Stimulated activated naive CD8-positive, alpha-beta T cell treated with anti-CD3 and anti-CD28 coated beads, Interleukin-15, Interleukin-2, amounts not matched to agents 100 ng/mL and 50 ng/mL, for 24 hours (primary cell): ENCODE data around the gene CGGBP1.

Source experiments
- H3K27ac Mint-ChIP-seq: one replicate; pipeline ENCODE4 v1.8.0; 2021; ENCODE audit warnings: mild to moderate bottlenecking, mixed read lengths
- H3K27me3 Mint-ChIP-seq: one replicate; pipeline ENCODE4 v1.8.0; 2021; ENCODE audit warnings: mixed read lengths
- H3K36me3 Mint-ChIP-seq: one replicate; pipeline ENCODE4 v1.8.0; 2021; ENCODE audit warnings: low read depth, mixed read lengths
- H3K4me1 Mint-ChIP-seq: one replicate; pipeline ENCODE4 v1.8.0; 2021; ENCODE audit warnings: low read depth, mixed read lengths
- H3K4me3 Mint-ChIP-seq: one replicate; pipeline ENCODE4 v1.8.0; 2021; ENCODE audit warnings: mild to moderate bottlenecking, mixed read lengths
- H3K9me3 Mint-ChIP-seq: one replicate; pipeline ENCODE4 v1.8.0; 2021; ENCODE audit warnings: mixed read lengths

Gene CGGBP1, protein sequence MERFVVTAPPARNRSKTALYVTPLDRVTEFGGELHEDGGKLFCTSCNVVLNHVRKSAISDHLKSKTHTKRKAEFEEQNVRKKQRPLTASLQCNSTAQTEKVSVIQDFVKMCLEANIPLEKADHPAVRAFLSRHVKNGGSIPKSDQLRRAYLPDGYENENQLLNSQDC

DNA sequence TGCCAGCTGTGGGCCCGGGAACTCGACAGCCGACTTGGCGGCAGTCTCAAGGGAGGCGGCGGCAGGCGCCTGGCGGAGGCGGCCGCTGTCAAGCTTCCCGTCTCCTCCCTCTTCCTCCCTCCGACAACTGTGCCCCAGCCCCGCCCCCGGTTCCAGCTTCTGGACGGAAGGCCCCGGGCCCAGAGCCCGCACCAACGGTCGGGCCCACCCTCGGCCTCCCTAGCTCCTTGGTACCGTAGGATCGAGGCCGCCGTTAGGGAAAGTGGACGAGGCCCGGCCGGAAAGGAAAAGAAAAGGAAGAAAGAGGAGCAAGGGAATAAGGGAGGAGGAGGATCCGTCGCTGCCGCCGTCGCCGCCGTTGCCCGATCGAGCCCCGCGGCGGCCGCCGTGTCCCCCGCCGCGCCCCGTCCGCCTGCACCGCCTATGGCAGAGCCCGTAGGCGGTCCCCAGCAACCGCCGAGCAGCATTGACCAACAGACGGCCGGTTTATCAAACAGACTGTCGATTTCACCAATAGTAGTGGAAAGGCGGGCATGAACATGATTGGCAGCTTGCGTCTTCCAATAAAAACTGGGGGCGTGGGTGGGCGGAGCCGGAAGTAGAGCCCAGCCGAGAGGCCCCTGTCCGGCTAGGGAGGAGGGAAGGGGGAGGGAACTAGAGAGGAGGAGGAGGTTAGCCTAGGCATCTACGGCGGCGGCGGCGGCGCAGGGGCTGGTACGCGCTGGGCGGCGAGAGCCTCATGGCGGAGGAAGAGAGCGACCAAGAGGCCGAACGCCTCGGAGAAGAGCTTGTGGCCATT is at the start of gene CGGBP1, which contains the start of gene ZNF654:
Gene CGGBP1, minus strand, starts transcription at position 425 of the 799 bp plus-strand sequence. CDS start 3,029 bp downstream, outside the sequence.
Gene ZNF654, plus strand, starts transcription at position 675 of the 799 bp plus-strand sequence. Its CDS starts 65 bp downstream, at position 740.
- Mint-ChIP-seq H3K36me3 (peaks cover 35% of the 10 kb centered on the region), H3K4me1 (peaks cover 57% of the 10 kb centered on the region), H3K4me3 (peak within 1 kb of the TSS; percentile 93), H3K27ac (peak within 1 kb of the TSS; percentile 85), H3K9me3 (no peaks in the 10 kb centered on the region), H3K27me3 (no peaks in the 10 kb centered on the region)

DNA sequence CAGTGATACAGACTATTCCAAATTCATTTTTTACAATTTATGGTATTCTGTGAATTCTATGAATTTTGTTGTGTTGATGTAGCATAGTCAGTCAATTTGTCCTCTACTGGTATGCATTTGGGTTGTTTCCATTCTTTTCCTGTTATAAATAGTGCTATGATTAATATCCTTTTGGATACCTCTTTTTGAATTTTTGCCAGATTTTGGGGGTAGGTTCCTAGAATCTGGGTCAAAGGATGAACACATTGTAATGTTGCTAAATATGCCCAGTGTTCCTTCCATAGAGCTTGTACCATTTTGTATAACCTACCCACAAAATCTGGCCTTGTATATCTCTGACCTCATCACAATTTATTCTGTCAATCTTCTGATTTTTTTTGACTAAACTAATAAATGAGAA is 46.5 kb upstream of the CGGBP1 start:
- Mint-ChIP-seq H3K27ac (no peak overlapping the region), H3K4me1 (peaks cover 16% of the 10 kb centered on the region), H3K9me3 (peaks cover 9% of the 10 kb centered on the region), H3K4me3 (no peak overlapping the region), H3K27me3 (no peaks in the 10 kb centered on the region), H3K36me3 (peaks cover 28% of the 10 kb centered on the region)

DNA sequence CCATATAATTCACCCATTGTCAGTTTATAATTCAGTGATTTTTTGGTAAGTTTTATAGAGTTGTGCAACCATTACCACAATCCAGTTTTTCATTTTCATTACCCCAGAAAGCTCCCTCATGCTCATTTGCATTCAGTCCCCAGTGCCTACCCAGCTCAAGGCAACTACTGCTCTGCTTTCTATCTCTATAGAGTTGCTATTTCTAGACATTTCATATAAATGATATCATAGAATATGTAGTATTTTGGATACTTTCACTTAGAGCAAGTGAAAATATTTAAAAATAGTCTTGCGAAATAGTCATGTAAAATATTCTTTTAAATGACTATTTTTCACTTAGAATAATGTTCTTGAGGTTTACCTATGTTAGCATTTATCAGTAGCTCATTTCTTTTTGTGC is 42.3 kb upstream of the CGGBP1 start:
- Mint-ChIP-seq H3K9me3 (peaks cover 19% of the 10 kb centered on the region), H3K27me3 (no peaks in the 10 kb centered on the region), H3K27ac (no peak overlapping the region), H3K36me3 (peaks cover 51% of the 10 kb centered on the region), H3K4me3 (no peak overlapping the region), H3K4me1 (peaks cover 6% of the 10 kb centered on the region)

DNA sequence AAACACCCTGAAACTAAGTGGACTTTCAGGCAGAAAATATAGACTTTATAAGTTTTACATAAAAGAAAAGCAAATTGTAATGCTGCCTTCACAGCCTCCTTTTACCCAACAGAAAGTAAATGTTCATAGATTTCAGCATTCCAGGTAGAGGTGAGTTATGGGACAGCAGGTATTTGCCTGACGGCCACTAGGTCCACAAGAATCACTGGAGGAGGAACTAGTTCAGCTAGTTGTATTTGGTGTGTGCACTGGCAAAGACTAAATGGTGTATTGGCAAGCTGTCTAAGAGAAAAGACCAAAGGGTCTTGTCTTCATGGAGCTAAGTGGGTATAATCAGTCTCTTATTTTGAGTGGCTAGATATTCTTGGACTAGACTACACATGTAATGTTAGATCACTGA is 34.5 kb upstream of the CGGBP1 start:
- Mint-ChIP-seq H3K27ac (no peak overlapping the region), H3K27me3 (no peaks in the 10 kb centered on the region), H3K9me3 (peaks cover 19% of the 10 kb centered on the region), H3K4me1 (peaks cover 6% of the 10 kb centered on the region), H3K4me3 (no peak overlapping the region), H3K36me3 (peaks cover 76% of the 10 kb centered on the region)

DNA sequence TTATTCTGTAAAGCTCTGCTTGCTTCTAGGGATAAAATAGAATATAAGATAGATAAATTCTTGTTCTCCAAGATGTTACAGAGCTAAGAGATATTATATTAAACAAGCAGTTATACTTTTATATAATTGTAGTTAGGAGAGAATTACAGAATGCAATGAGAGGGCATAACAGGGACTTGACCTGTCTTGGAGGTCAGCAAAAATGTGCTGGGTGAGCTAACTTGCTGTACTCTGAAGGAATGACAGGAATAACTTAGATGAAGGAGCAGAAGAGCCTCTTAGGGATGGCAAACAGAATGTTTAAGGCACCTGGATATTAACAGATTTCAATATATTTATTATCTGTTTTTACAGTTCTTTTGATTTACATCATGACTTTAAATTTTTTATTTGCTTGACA is 33.5 kb upstream of the CGGBP1 start:
- H3K9me3 Mint-ChIP-seq: peaks cover 13% of the 10 kb centered on the region
- peaks cover 4% of the 10 kb centered on the region for H3K4me1 Mint-ChIP-seq
- no peaks in the 10 kb centered on the region for H3K27me3 Mint-ChIP-seq
- H3K36me3 Mint-ChIP-seq: peaks cover 74% of the 10 kb centered on the region
- no peak overlapping the region for H3K27ac Mint-ChIP-seq
- no peak overlapping the region for H3K4me3 Mint-ChIP-seq

DNA sequence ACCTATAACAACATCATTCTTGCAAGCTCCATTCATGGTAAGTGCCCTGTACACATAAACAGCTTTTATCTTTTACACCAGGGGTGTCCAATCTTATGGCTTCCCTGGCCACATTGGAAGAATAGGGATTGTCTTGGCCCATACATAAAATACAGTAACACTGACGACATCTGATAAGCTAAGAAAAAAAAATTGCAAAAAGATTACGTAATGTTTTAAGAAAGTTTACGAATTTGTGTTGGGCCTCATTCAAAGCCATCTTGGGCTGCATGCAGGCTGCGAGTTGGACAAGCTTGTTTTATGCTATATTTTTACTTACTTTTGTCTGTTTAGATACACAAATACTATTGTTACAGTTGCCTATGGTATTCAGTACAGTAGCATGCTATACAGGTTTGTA is 31.9 kb upstream of the CGGBP1 start:
- Mint-ChIP-seq H3K9me3 (peaks cover 9% of the 10 kb centered on the region), H3K36me3 (peaks cover 61% of the 10 kb centered on the region), H3K4me1 (peaks cover 4% of the 10 kb centered on the region), H3K27me3 (no peaks in the 10 kb centered on the region), H3K4me3 (no peak overlapping the region), H3K27ac (no peak overlapping the region)

DNA sequence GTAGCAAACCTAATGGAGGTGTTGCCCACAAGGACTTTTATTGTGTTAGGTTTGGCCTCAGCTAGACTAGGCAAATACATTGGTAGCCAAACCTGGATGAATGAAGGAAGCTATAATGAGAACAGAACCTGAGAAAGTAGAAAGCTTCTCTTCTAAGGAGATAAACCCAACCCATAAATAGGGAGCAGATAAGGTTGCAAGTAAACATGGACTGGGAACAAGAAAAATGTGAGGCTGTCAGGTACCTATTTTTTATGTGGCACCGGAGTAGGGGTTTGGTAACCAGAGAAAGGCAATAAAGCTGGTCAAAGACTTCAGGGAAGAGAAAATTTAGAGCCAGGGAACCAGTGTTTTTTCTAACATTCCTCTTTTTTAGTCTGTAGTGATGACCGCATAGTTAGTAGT is 25.3 kb upstream of the CGGBP1 start:
- peaks cover 28% of the 10 kb centered on the region for H3K4me1 Mint-ChIP-seq
- no peak overlapping the region for H3K27ac Mint-ChIP-seq
- no peak overlapping the region for H3K4me3 Mint-ChIP-seq
- H3K9me3 Mint-ChIP-seq: no peaks in the 10 kb centered on the region
- H3K36me3 Mint-ChIP-seq: peaks cover 39% of the 10 kb centered on the region
- H3K27me3 Mint-ChIP-seq: no peaks in the 10 kb centered on the region

DNA sequence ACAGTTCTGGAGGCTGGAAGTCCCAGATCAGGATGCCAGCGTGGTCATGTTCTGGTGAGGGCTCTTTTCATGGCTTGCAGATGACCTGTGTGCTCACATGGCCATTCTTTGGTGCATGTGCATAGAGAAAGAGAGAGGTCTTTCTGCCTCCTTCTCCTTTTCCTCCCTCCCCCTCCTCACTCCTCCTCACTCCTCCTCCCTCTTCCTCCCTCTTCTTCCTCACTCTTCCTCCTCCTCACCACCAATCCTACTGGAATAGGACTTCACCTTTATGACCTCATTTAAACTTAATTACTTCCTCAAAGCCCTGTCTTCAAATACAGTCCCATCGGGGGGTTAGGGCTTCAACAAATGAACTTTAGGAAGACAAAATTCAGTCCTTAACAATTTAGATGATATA is 24.0 kb upstream of the CGGBP1 start:
- H3K27ac Mint-ChIP-seq: no peak overlapping the region
- no peak overlapping the region for H3K4me3 Mint-ChIP-seq
- no peaks in the 10 kb centered on the region for H3K9me3 Mint-ChIP-seq
- peaks cover 36% of the 10 kb centered on the region for H3K4me1 Mint-ChIP-seq
- H3K36me3 Mint-ChIP-seq: peaks cover 33% of the 10 kb centered on the region
- H3K27me3 Mint-ChIP-seq: no peaks in the 10 kb centered on the region

DNA sequence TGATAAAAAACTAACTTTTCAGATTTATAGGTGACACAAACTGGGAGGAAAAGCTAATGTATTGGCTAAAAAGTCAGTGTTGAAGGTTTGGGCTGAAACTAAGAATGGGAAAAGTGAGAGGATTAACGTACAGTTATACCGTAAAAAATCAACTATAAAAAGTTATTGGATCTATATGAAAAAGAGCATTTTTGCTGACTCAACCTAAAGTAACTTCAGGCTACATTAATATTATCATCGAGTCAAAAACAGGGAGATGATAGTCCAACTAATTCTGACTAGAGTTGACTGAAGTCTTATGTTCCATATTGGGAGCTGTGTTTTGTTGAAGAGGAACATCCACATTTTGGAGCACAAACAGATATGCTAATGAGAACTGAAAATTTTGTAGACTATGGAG is 20.1 kb upstream of the CGGBP1 start:
- H3K4me3 Mint-ChIP-seq: no peak overlapping the region
- H3K36me3 Mint-ChIP-seq: peaks cover 18% of the 10 kb centered on the region
- H3K4me1 Mint-ChIP-seq: peaks cover 61% of the 10 kb centered on the region
- no peak overlapping the region for H3K27ac Mint-ChIP-seq
- no peaks in the 10 kb centered on the region for H3K27me3 Mint-ChIP-seq
- H3K9me3 Mint-ChIP-seq: no peaks in the 10 kb centered on the region

DNA sequence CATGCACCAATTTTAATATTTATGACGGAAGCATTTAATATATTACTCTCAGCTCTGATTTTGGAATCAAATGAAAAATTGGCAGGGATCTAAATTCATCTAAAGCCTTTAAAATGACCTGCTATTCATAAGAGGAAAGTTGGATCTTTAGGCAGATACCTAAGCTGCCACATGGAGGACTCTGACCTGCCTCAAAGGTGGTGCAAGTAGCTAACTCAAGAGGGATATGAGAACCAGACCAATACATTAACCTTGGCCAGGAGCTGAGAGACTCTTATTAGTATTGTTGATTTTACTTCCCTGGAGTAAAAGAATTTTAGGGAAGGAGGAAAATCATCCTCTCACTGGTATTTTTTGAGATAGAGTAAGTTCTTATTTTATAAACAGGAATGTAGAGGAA is 17.9 kb upstream of the CGGBP1 start:
- Mint-ChIP-seq H3K27ac (no peak overlapping the region), H3K9me3 (peaks cover 6% of the 10 kb centered on the region), H3K36me3 (peaks cover 23% of the 10 kb centered on the region), H3K4me3 (no peak overlapping the region), H3K4me1 (peaks cover 59% of the 10 kb centered on the region), H3K27me3 (no peaks in the 10 kb centered on the region)

DNA sequence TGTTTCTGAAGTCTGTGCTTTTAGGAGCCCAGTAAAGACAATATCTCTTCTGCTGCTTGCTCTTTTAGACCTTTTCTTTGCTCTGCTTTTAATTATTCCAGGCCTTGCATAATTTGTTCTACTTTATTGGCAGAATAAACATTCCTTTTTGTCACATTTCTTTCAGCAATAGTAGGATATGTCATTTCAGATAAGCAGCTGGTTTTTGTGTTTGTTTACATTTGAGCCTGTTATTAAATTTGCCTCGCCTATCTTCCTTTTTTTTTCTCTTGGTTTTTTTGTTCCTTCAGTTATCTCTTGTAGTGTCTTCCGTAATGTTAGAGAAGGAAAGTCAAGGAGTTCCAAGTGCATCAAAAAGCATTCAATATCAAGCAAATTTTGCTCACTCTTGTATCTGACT is 16.7 kb upstream of the CGGBP1 start:
- no peak overlapping the region for H3K27ac Mint-ChIP-seq
- H3K4me1 Mint-ChIP-seq: peaks cover 51% of the 10 kb centered on the region
- no peak overlapping the region for H3K4me3 Mint-ChIP-seq
- H3K9me3 Mint-ChIP-seq: peaks cover 11% of the 10 kb centered on the region
- no peaks in the 10 kb centered on the region for H3K27me3 Mint-ChIP-seq
- peaks cover 23% of the 10 kb centered on the region for H3K36me3 Mint-ChIP-seq

DNA sequence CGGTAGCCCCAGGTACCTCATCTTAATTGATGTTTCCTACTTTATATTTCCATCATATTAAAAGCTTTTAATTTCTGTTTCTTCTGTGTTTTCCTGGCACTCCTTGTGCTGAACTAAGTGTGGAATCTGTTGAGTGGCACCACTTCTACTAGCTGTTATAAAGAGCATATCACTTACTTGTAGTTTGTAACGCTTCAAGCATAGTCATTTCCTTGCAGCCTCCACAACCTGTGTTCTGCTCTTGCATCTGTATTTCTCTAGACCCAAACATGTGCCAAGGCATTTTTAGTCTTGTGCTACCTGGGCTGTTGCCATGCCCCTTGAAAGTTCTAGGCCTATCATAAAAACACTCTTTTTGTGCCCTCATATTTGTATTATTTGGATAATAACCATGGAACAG is 16.3 kb upstream of the CGGBP1 start:
- Mint-ChIP-seq H3K9me3 (peaks cover 11% of the 10 kb centered on the region), H3K27me3 (no peaks in the 10 kb centered on the region), H3K4me3 (no peak overlapping the region), H3K27ac (no peak overlapping the region), H3K36me3 (peaks cover 27% of the 10 kb centered on the region), H3K4me1 (peaks cover 49% of the 10 kb centered on the region)

DNA sequence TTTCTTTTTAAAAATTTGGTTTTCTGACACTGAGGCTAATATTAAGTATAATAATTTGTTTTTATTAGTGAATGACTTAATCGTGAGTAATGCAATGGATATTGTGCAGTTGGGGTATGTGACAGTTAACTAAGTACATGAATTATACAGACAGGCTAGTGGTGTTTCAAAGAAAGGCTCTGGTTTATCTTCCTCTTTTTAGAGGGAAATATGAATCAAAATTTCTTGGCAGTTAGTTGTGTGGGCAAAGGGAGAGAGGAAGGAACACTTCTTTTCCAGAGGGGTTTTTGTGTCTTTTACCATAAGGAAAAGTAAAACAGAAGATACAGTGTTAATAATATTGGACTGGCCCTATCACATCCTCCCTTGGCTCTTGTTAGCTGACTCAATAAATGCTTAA is 2.9 kb upstream of the CGGBP1 start:
- H3K9me3 Mint-ChIP-seq: no peaks in the 10 kb centered on the region

DNA sequence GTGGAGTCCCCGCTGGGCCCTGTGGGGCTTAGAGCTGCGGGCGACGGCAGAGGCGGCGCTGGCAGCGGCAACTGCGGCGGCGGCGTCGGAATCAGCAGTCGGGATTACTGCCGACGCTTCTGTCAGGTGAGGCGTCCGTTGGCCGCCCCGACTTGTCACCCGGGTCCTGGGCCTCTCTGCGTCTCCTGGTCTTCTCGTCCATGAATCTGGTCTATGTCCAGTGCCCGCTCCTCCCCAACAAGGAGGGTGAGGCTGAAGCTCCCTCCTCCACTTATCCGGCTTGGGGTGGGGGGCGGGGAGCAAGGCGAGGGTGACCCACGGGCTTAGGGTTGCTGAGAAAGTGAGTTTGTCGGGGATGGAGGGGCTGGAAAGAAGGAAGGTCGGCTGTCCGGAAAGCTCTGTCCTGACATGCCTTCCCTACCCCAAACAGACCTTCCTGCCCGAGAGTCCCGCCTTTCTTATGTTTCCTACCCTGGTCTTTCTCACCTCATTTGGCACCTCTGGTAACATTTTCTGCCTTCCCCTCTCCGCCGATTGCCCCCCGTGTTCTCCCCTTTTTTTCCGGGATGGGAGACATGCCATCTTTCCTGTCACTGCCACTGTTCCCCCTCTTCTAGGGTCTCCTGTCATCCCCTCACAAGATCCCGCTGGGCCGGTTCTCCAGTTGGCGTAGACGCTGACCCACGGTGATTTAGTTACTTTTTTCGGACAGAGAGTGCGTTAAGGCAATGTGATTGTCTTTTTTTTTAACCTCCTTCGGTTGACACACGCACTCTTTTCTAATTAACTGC is 770 bp upstream of the CGGBP1 start:
- peak overlapping the region; percentile 85 for H3K27ac Mint-ChIP-seq
- no peaks in the 10 kb centered on the region for H3K27me3 Mint-ChIP-seq
- H3K4me3 Mint-ChIP-seq: peak overlapping the region; percentile 93
- peaks cover 64% of the 10 kb centered on the region for H3K4me1 Mint-ChIP-seq
- no peaks in the 10 kb centered on the region for H3K9me3 Mint-ChIP-seq
- peaks cover 29% of the 10 kb centered on the region for H3K36me3 Mint-ChIP-seq

More for the DNA sequence above, 2.9 kb upstream of the CGGBP1 start:
- H3K27me3 Mint-ChIP-seq: no peaks in the 10 kb centered on the region
- no peak overlapping the region for H3K27ac Mint-ChIP-seq
- H3K4me3 Mint-ChIP-seq: peak overlapping the region; percentile 27
- peaks cover 13% of the 10 kb centered on the region for H3K36me3 Mint-ChIP-seq
- peaks cover 49% of the 10 kb centered on the region for H3K4me1 Mint-ChIP-seq

DNA sequence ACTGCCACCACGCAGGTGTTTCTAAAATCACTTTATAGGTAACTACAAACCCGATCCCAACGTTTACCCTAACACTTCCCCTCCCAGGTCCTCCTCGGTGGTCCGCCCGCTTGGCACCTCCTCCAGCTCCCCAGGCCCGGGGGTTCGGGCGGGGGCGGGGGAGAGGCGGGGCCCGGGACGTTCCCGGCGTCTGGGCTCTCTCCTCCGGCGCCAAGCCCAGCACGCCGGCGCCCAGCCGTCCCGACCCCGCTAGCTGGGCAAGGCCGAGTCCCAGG is 562 bp downstream of the CGGBP1 start:
- Mint-ChIP-seq H3K9me3 (no peaks in the 10 kb centered on the region), H3K4me1 (peaks cover 55% of the 10 kb centered on the region), H3K36me3 (peaks cover 39% of the 10 kb centered on the region), H3K27ac (peak overlapping the region; percentile 85), H3K4me3 (peak overlapping the region; percentile 93), H3K27me3 (no peaks in the 10 kb centered on the region)
